HG02623 (cell line): ENCODE measurements around the gene NVL.
"Not testable (repeated sequence)": the region's sequence is repeated elsewhere in the genome, so short reads cannot be mapped to it uniquely, and the experiment has no call there.

Experiments used
- ATAC-seq: cut with Tn5 transposase; IDR thresholded peaks from one replicate; pipeline ENCODE4 v1.9.1; 2021; ENCODE audit warnings: moderate library complexity; ENCODE audit not compliant: unreplicated experiment

The NVL gene

GRCh38 chr1:224329842-224330753 lies at the start of gene NVL:
Gene NVL, minus strand, starts transcription at chr1:224330172. Its CDS starts 45 bp downstream, at chr1:224330127.
- ATAC-seq, result peak; percentile 76

GRCh38 chr1:224378855-224379631 lies 49.1 kb upstream of the NVL start:
- peak; percentile 29 for ATAC-seq

- ATAC-seq, result peak; percentile 59
These were observed 47.7 kb upstream of the NVL start for GRCh38 chr1:224377676-224378006.

DNA sequence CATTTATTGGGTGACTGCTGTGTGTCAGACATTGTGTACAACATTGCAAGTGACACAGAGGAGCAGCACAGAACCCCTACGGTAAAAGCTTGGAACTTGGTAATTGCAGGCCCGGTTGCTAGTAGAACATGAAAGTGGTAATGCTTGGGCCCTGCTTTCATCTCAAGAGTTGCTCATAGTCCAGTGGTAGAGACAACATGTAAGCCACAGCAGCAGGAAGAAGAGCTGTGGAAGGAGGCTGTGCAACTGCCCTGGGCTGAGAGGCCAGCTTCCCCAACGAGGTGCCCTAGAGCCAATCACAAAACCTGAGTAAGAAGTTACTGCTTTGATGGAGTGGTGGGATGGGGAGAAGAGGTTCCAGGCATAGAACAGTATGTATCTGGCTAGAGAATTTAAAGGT lies 45.1 kb upstream of the NVL start:
- no peak for ATAC-seq

- no peak for ATAC-seq
These were observed 43.1 kb upstream of the NVL start for GRCh38 chr1:224373008-224373590.

DNA sequence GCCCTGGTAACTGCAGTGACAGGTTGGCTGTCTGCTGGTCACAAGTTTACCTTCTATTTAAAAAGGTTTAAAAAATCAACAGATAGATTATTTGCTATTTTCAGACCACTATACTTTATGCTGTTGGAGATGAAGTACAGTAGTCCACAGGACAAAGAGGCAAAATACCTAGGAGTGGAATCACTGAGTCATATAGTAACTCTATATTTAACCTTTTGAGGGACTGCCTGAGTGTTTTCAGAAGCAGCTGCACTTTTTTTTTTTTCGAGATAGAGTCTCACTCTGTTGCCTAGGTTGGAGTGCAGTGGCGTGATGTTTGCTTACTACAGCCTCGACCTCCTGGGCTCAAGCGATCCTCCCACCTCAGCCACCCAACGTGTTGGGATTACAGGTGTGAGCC lies 38.4 kb upstream of the NVL start:
- ATAC-seq, result no peak

GRCh38 chr1:224359207-224359606 lies 29.2 kb upstream of the NVL start:
- ATAC-seq, result no peak

- no peak for ATAC-seq
These were observed 28.3 kb upstream of the NVL start for GRCh38 chr1:224358237-224358636.

DNA sequence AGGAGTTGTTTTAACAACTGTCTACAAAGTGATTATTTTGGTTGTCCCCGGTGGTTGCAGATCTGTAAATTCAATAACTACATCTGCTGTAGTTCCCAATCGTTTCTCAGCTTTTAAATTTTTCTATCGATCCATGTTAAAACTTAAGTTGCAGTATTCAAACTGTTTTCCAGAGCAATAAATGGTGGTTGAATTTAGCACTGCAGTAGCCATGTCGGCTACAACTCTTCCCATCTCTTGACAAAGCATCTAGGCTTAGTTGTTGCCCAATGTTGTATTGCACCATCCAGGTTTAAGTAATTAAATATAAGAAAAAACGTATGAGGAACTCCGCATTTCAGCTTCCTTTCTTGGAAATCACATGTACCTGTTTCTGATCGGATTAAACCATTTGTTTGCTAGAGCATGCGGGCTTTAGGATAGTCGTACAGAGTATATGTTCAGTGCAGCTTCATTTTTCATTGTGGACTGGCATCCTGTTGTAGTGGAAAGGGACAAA lies 27.7 kb upstream of the NVL start:
- no peak for ATAC-seq

- peak; percentile 98 for ATAC-seq
These were observed 27.0 kb upstream of the NVL start, which contains the start of gene CNIH4 for GRCh38 chr1:224356685-224357625. Gene CNIH4, plus strand, starts transcription at chr1:224356879. Its CDS starts 46 bp downstream, at chr1:224356925.

- no peak for ATAC-seq
These were observed 24.3 kb upstream of the NVL start for GRCh38 chr1:224353975-224354925.

DNA sequence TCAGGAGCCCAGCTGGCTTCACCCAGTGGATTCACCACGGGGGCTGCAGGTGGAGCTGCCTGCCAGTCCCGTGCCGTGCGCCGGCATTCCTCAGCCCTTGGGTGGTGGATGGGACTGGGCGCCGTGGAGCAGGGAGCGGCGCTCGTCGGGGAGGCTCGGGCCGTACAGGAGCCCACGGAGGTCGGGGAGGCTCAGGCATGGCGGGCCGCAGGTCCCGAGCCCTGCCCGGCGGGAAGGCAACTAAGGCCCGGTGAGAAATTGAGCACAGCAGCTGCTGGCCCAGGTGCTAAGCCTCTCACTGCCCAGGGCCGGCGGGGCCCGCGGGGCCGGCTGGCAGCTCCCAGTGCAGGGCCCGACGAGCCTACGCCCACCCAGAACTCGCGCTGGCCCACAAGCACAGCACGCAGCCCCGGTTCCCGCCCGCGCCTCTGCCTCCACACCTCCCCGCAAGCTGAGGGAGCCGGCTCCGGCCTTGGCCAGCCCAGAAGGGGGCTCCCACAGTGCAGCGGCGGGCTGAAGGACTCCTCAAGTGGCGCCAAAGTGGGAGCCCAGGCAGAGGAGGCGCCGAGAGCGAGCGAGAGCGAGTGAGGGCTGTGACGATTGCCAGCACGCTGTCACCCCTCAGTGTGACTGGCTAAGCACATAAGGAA lies 22.6 kb upstream of the NVL start:
- ATAC-seq, result not testable (repeated sequence)

GRCh38 chr1:224349716-224350115 lies 19.7 kb upstream of the NVL start:
- ATAC-seq, result not testable (repeated sequence)

DNA sequence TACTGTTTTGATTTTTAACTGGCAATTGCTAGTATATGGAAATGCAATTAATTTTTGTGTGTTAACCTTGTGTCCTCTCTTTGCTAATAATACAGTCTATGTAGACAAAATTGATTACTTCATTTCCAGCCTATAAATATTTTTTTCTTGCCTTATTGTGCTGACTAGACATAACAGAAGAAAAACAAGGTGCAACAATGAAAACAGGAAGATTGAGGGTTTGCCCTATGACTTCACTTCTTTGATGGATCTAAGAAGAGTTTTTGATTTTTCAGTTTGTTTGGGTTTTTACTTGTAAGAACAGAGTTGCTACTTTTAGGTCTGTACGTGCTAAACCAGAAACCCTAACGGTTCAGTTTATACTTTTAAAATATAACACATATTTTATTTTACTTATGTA lies 18.2 kb upstream of the NVL start:
- no peak for ATAC-seq

GRCh38 chr1:224343679-224344078 lies 13.7 kb upstream of the NVL start:
- no peak for ATAC-seq

- peak; percentile 68 for ATAC-seq
These were observed 10.7 kb upstream of the NVL start for GRCh38 chr1:224340453-224341384.

- no peak for ATAC-seq
These were observed 9.6 kb upstream of the NVL start for GRCh38 chr1:224339442-224340033.
